OCI-LY1 (cell line): ENCODE data around the gene UROD.

Experiments used
- H2AFZ ChIP-seq: fragments of 200-600 bp; sonication (generic), shearing (Covaris generic); 2 replicates; pipeline ENCODE4 v1.6.0; 2014; ENCODE audit warnings: antibody characterized with exemption, mild to moderate bottlenecking, low read length
- H3F3A ChIP-seq: fragments of 200-600 bp; sonication (generic), shearing (Covaris generic); 2 replicates; pipeline ENCODE4 v1.6.0; 2014; ENCODE audit warnings: mild to moderate bottlenecking, antibody characterized with exemption, low read length, moderate library complexity; ENCODE audit not compliant: insufficient read depth
- H3K27ac ChIP-seq: fragments of 200-600 bp; sonication (generic); 2 replicates; pipeline ENCODE4 v1.5.1; 2014; ENCODE audit warnings: low read length, mixed run types, mild to moderate bottlenecking, low read depth; ENCODE audit not compliant: poor library complexity, severe bottlenecking
- H3K27me3 ChIP-seq: fragments of 200-600 bp; sonication (generic); 2 replicates; pipeline ENCODE4 v1.6.0; 2014; ENCODE audit warnings: antibody characterized with exemption, mild to moderate bottlenecking, low read length, moderate library complexity; ENCODE audit not compliant: insufficient read depth
- H3K36me3 ChIP-seq: fragments of 200-600 bp; sonication (generic); 2 replicates; pipeline ENCODE4 v1.6.1; 2014; ENCODE audit warnings: mild to moderate bottlenecking, antibody characterized with exemption, low read length, moderate library complexity, mixed read lengths; ENCODE audit not compliant: insufficient read depth
- H3K4me1 ChIP-seq: fragments of 200-600 bp; sonication (generic); 2 replicates; pipeline ENCODE4 v1.5.1; 2014; ENCODE audit warnings: mild to moderate bottlenecking, low read length, moderate library complexity; ENCODE audit not compliant: insufficient read depth, severe bottlenecking
- H3K4me2 ChIP-seq: fragments of 200-600 bp; sonication (generic), shearing (Covaris generic); 2 replicates; pipeline ENCODE4 v1.6.1; 2014; ENCODE audit warnings: low read length
- H3K4me3 ChIP-seq: fragments of 200-600 bp; sonication (generic); 2 replicates; pipeline ENCODE4 v1.5.1; 2014; ENCODE audit warnings: low read length, low read depth, mild to moderate bottlenecking, mixed read lengths; ENCODE audit not compliant: poor library complexity, severe bottlenecking
- H3K79me2 ChIP-seq: fragments of 200-600 bp; shearing (Covaris generic); 2 replicates; pipeline ENCODE4 v1.6.1; 2016; ENCODE audit warnings: mixed run types, low read length, mixed read lengths; ENCODE audit not compliant: insufficient read depth
- H3K9ac ChIP-seq: fragments of 200-600 bp; sonication (generic), shearing (Covaris generic); 2 replicates; pipeline ENCODE4 v1.6.1; 2014; ENCODE audit warnings: mild to moderate bottlenecking, low read length, mixed read lengths
- H3K9me2 ChIP-seq: fragments of 200-600 bp; sonication (generic), shearing (Covaris generic); 2 replicates; pipeline ENCODE4 v1.6.1; 2014; ENCODE audit warnings: low read depth, mild to moderate bottlenecking, low read length, mixed read lengths
- H3K9me3 ChIP-seq: fragments of 200-600 bp; shearing (Covaris generic); 2 replicates; pipeline ENCODE4 v1.6.1; 2014; ENCODE audit warnings: low read length, mixed read lengths
- H4K20me1 ChIP-seq: fragments of 200-600 bp; sonication (generic), shearing (Covaris generic); 2 replicates; pipeline ENCODE4 v1.6.0; 2016; ENCODE audit warnings: mild to moderate bottlenecking, low read length; ENCODE audit not compliant: insufficient read depth
- EZH2 ChIP-seq: fragments of 200-600 bp; sonication (generic), shearing (Covaris generic); IDR thresholded peaks from 2 replicates; pipeline ENCODE4 v1.8.0; 2017; ENCODE audit warnings: borderline replicate concordance, mixed run types, mild to moderate bottlenecking, antibody characterized with exemption, low read length, moderate library complexity, mixed read lengths
- TF ChIP-seq, protein P1 (sequence below): fragments of 200-600 bp; sonication (generic), shearing (Covaris generic); IDR thresholded peaks from 2 replicates; pipeline ENCODE4 v1.5.1; 2017; ENCODE audit warnings: mild to moderate bottlenecking, antibody characterized with exemption, low read length, moderate library complexity, mixed read lengths

Gene UROD

DNA sequence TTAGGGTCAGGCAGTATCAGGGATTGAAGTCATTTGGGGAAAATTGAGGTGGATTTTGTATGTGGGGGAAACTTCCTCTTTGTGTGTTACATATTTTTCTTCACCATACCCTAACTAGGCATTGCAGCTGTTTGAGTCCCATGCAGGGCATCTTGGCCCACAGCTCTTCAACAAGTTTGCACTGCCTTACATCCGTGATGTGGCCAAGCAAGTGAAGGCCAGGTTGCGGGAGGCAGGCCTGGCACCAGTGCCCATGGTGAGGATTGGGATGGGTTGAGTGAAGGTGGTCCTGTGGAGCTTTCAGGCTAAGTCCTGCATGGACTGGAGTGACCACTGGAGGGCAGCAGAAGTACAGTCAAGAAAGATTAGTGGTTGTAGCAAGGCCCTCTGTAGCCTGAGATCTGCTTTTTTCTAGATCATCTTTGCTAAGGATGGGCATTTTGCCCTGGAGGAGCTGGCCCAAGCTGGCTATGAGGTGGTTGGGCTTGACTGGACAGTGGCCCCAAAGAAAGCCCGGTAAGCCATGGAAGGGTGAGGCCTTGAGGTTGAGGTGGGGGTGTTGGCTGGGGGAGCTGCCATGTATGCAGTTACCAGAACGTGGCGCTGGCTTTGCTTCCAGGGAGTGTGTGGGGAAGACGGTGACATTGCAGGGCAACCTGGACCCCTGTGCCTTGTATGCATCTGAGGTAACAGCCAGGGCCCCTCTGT is 2.4 kb downstream of the UROD start:
- TF ChIP-seq EZH2 = no peak
- TF ChIP-seq, protein P1, sequence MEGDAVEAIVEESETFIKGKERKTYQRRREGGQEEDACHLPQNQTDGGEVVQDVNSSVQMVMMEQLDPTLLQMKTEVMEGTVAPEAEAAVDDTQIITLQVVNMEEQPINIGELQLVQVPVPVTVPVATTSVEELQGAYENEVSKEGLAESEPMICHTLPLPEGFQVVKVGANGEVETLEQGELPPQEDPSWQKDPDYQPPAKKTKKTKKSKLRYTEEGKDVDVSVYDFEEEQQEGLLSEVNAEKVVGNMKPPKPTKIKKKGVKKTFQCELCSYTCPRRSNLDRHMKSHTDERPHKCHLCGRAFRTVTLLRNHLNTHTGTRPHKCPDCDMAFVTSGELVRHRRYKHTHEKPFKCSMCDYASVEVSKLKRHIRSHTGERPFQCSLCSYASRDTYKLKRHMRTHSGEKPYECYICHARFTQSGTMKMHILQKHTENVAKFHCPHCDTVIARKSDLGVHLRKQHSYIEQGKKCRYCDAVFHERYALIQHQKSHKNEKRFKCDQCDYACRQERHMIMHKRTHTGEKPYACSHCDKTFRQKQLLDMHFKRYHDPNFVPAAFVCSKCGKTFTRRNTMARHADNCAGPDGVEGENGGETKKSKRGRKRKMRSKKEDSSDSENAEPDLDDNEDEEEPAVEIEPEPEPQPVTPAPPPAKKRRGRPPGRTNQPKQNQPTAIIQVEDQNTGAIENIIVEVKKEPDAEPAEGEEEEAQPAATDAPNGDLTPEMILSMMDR = peak; percentile 94
- Histone ChIP-seq H3F3A (no peaks in the 10 kb centered on the region), H3K27me3 (no peaks in the 10 kb centered on the region), H3K4me2 (no peak overlapping the region), H3K4me1 (peaks cover 31% of the 10 kb centered on the region), H3K9me3 (no peaks in the 10 kb centered on the region), H3K36me3 (peaks cover 1% of the 10 kb centered on the region; the same call in 1 of the 2 replicates), H3K9me2 (no peaks in the 10 kb centered on the region), H3K79me2 (no peaks in the 10 kb centered on the region), H3K4me3 (no peak overlapping the region), H3K27ac (no peak overlapping the region), H3K9ac (no peak overlapping the region), H2AFZ (no peak overlapping the region), H4K20me1 (no peaks in the 10 kb centered on the region)

DNA sequence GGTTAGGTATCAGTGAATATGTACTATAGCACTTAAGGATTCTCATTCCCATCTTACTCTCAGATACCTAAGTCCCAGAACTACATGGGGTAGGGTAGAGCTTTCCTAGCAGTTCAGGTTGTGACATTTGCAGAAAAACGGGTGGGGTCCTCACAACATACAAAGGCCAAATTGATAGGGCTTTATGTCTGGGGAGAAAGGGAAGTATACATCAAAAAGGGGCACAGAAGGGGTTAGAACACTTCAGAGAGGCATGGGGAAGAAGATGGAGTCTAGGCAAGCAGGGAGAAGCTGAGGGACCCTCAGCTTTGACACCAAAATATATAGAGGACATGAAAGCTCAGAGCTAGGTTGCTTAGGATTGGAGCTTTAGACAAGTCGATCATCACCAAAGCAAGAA is 3.6 kb downstream of the UROD start:
- Histone ChIP-seq H3K27ac (no peak overlapping the region), H3K4me3 (no peak overlapping the region), H3F3A (no peaks in the 10 kb centered on the region), H3K36me3 (no peaks in the 10 kb centered on the region), H4K20me1 (no peaks in the 10 kb centered on the region), H3K9ac (no peak overlapping the region), H3K9me3 (no peaks in the 10 kb centered on the region), H3K27me3 (no peaks in the 10 kb centered on the region), H2AFZ (no peak overlapping the region), H3K4me2 (no peak overlapping the region), H3K4me1 (peaks cover 24% of the 10 kb centered on the region), H3K9me2 (no peaks in the 10 kb centered on the region), H3K79me2 (no peaks in the 10 kb centered on the region)
- TF ChIP-seq EZH2 = no peak
- TF ChIP-seq, protein P1 = no peak

DNA sequence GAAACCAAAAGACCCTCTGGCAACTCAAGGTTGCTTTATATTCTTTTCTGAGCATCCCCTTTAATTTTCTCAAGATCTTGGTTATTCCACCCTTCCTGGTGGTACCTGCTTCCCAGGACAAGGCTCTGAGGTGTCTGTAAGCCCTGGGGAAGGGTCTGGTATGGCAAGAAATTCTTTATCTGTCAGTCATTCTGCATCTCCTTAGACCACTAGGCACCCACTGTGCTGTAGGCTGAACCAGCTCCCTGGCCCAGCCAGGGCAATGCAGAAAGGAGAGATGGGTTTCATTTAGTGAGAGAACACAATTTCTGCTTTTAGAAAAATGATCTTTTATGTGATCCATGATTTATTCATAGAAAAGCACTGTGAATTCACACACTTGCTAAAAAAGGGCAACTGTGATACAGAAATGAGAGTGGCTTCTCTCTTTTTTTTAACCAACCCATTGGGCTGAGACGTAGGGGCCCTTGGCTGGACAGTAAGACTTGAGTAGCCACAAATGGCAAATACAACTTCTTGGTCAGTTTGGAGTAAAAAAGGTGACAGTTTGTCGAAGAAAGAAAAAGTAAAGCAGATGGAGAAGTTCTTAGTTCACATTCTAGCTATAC is 4.1 kb downstream of the UROD start:
- Histone ChIP-seq H3K4me1 (peaks cover 24% of the 10 kb centered on the region), H3K9me3 (no peaks in the 10 kb centered on the region), H3K27ac (no peak overlapping the region), H3K4me2 (no peak overlapping the region), H3K36me3 (no peaks in the 10 kb centered on the region), H3K4me3 (no peak overlapping the region), H2AFZ (no peak overlapping the region), H3K9me2 (no peaks in the 10 kb centered on the region), H3K79me2 (no peaks in the 10 kb centered on the region), H4K20me1 (no peaks in the 10 kb centered on the region), H3F3A (no peaks in the 10 kb centered on the region), H3K27me3 (no peaks in the 10 kb centered on the region), H3K9ac (no peak overlapping the region)
- TF ChIP-seq, protein P1 = no peak
- TF ChIP-seq EZH2 = no peak
